Effector memory CD4-positive, alpha-beta T cell (primary cell): ENCODE data around the gene PFKL.

Experiments used
- DNase-seq, 3 donors: peaks; one replicate each; pipeline ENCODE4 v3.0.0-alpha.2; 2020
- H3K27ac ChIP-seq: 2 replicates; pipeline ENCODE4 v1.7.0; 2013; ENCODE audit warnings: mild to moderate bottlenecking, low read length, moderate library complexity; ENCODE audit not compliant: insufficient read depth, poor library complexity, severe bottlenecking
- H3K27me3 ChIP-seq: replicated peaks from 2 replicates; pipeline ENCODE4 v1.7.0; 2013; ENCODE audit warnings: mild to moderate bottlenecking, low read length; ENCODE audit not compliant: insufficient read depth, control insufficient read depth, poor library complexity, severe bottlenecking
- H3K36me3 ChIP-seq: 2 replicates; pipeline ENCODE4 v1.7.0; 2013; ENCODE audit warnings: mild to moderate bottlenecking, low read length, moderate library complexity; ENCODE audit not compliant: control insufficient read depth, insufficient read depth
- H3K4me1 ChIP-seq: 2 replicates; pipeline ENCODE4 v1.7.0; 2013; ENCODE audit warnings: low read length, mild to moderate bottlenecking; ENCODE audit not compliant: control insufficient read depth, insufficient read depth, poor library complexity, severe bottlenecking
- H3K4me3 ChIP-seq: 2 replicates; pipeline ENCODE4 v1.7.0; 2013; ENCODE audit warnings: low read length, low read depth, mild to moderate bottlenecking; ENCODE audit not compliant: insufficient read depth, poor library complexity, severe bottlenecking
- H3K9me3 ChIP-seq: 2 replicates; pipeline ENCODE4 v1.7.0; 2013; ENCODE audit warnings: mild to moderate bottlenecking, low read length, moderate library complexity; ENCODE audit not compliant: control insufficient read depth

PFKL gene

GRCh38 chr21:44288251-44289110, 11.4 kb upstream of the PFKL start:
- Histone ChIP-seq H3K4me3 (no peak overlapping the region), H3K9me3 (no peaks in the 10 kb centered on the region), H3K27ac (no peak overlapping the region), H3K36me3 (no peaks in the 10 kb centered on the region), H3K27me3 (no peaks in the 10 kb centered on the region), H3K4me1 (peaks cover 8% of the 10 kb centered on the region)
- no peak for DNase-seq

- H3K27me3 ChIP-seq: no peaks in the 10 kb centered on the region
- H3K4me1 ChIP-seq: peaks cover 15% of the 10 kb centered on the region
- H3K36me3 ChIP-seq: no peaks in the 10 kb centered on the region
- no peaks in the 10 kb centered on the region for H3K9me3 ChIP-seq
- DNase-seq: no peak
- no peak overlapping the region for H3K27ac ChIP-seq
- H3K4me3 ChIP-seq: no peak overlapping the region
Measured at GRCh38 chr21:44289381-44290010, 10.4 kb upstream of the PFKL start.

GRCh38 chr21:44290327-44291077, 9.4 kb upstream of the PFKL start:
- DNase-seq: no peak
- H3K4me3 ChIP-seq: no peak overlapping the region
- H3K9me3 ChIP-seq: no peaks in the 10 kb centered on the region
- peaks cover 24% of the 10 kb centered on the region for H3K4me1 ChIP-seq
- no peaks in the 10 kb centered on the region for H3K27me3 ChIP-seq
- H3K27ac ChIP-seq: no peak overlapping the region
- H3K36me3 ChIP-seq: no peaks in the 10 kb centered on the region

- Histone ChIP-seq H3K36me3 (no peaks in the 10 kb centered on the region), H3K9me3 (no peaks in the 10 kb centered on the region), H3K4me1 (peaks cover 24% of the 10 kb centered on the region), H3K4me3 (no peak overlapping the region), H3K27me3 (no peaks in the 10 kb centered on the region), H3K27ac (no peak overlapping the region)
- DNase-seq: no peak
Measured at GRCh38 chr21:44291078-44291935, 8.5 kb upstream of the PFKL start.

GRCh38 chr21:44291936-44292811, 7.7 kb upstream of the PFKL start:
- Histone ChIP-seq H3K36me3 (no peaks in the 10 kb centered on the region), H3K9me3 (no peaks in the 10 kb centered on the region), H3K27ac (no peak overlapping the region), H3K4me1 (peaks cover 24% of the 10 kb centered on the region), H3K27me3 (no peaks in the 10 kb centered on the region), H3K4me3 (peak overlapping the region; percentile 13)
- no peak for DNase-seq

- DNase-seq: no peak
- peaks cover 31% of the 10 kb centered on the region for H3K4me1 ChIP-seq
- H3K27ac ChIP-seq: no peak overlapping the region
- H3K36me3 ChIP-seq: no peaks in the 10 kb centered on the region
- peak overlapping the region; percentile 13 for H3K4me3 ChIP-seq
- H3K27me3 ChIP-seq: no peaks in the 10 kb centered on the region
- H3K9me3 ChIP-seq: no peaks in the 10 kb centered on the region
Measured at GRCh38 chr21:44292812-44293195, 7.0 kb upstream of the PFKL start.

GRCh38 chr21:44293551-44294231, 6.2 kb upstream of the PFKL start:
- Histone ChIP-seq H3K9me3 (no peaks in the 10 kb centered on the region), H3K27ac (peak overlapping the region; percentile 22), H3K27me3 (no peaks in the 10 kb centered on the region), H3K4me1 (peaks cover 36% of the 10 kb centered on the region), H3K4me3 (peak overlapping the region; percentile 8), H3K36me3 (no peaks in the 10 kb centered on the region)
- DNase-seq: peak in 2 of 3 donors; percentile 19 to 36

GRCh38 chr21:44294391-44295162, 5.3 kb upstream of the PFKL start:
- peaks cover 36% of the 10 kb centered on the region for H3K4me1 ChIP-seq

More at GRCh38 chr21:44294391-44295162, 5.3 kb upstream of the PFKL start:
- H3K9me3 ChIP-seq: no peaks in the 10 kb centered on the region
- DNase-seq: no peak
- no peaks in the 10 kb centered on the region for H3K27me3 ChIP-seq
- peak overlapping the region; percentile 13 for H3K27ac ChIP-seq
- H3K4me3 ChIP-seq: no peak overlapping the region
- no peaks in the 10 kb centered on the region for H3K36me3 ChIP-seq
